ENCODE measurements around the gene ANO4. TPM values are rescaled to one million over a fixed set of nuclear protein-coding genes. Genes with fewer than 3 reads are reported as not detected.

Gene ANO4
- polyA plus RNA-seq, 1 donor (not counting 4 experiments of a cell fraction or from before 2014, with no cell fraction given), result 18.1 TPM

DNA sequence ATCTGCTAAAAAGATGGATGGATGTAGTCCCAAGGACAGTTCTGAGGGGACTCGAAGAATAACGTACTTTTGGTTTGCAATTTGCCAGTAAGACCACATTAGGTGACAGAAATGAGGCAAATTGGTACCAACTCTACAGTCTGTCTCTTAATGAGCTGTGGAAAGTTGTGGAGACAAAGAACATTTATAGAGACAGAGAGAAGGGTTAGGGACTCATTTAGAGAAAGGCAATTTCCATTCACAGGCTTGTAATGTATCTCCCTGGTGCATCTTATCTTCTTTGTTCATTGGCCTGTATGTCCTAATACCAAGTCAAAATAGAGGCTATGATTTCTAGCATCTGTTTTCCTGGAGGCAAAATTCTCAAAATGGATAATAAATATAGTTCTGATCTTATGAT lies 177.5 kb downstream of the ANO4 start:
- Histone ChIP-seq H3K9me3 (ENCODE audit: control insufficient read depth, low read depth, low read length) (no peaks in the 10 kb centered on the region), H2AFZ (ENCODE audit: control insufficient read depth, low read length) (no peak overlapping the region), H3K9me1 (ENCODE audit: control insufficient read depth, extremely low read depth, insufficient read depth, low read length) (no peaks in the 10 kb centered on the region), H3K79me2 (ENCODE audit: control insufficient read depth, insufficient read depth, low read length) (no peaks in the 10 kb centered on the region), H4K20me1 (ENCODE audit: control insufficient read depth, extremely low read depth, insufficient read depth, low read length) (no peaks in the 10 kb centered on the region), H3K4me1 (ENCODE audit: control insufficient read depth, extremely low read depth, insufficient read depth, low read length) (no peaks in the 10 kb centered on the region), H3K36me3 (ENCODE audit: control insufficient read depth in 2 of 2, extremely low read depth in 1 of 2, insufficient read depth in 2 of 2, low read length in 2 of 2) (no peaks in the 10 kb centered on the region), H3K27ac (ENCODE audit: control insufficient read depth, insufficient read depth, low read length) (no peak overlapping the region), H3K27me3 (ENCODE audit: control insufficient read depth, extremely low read depth, insufficient read depth, low read length) (no peaks in the 10 kb centered on the region), H3K4me3 (ENCODE audit: control insufficient read depth in 2 of 3, extremely low read depth in 1 of 3, insufficient read depth in 2 of 3, low read depth in 1 of 3, low read length in 3 of 3) (no peak overlapping the region), H3K9ac (ENCODE audit: control insufficient read depth, extremely low read depth, insufficient read depth, low read length) (no peak overlapping the region), H3K4me2 (ENCODE audit: control insufficient read depth, extremely low read depth, insufficient read depth, low read depth, low read length) (no peak overlapping the region)
- DNase-seq (ENCODE audit: low read depth, low spot score), result no peak
- TF ChIP-seq, protein P1, sequence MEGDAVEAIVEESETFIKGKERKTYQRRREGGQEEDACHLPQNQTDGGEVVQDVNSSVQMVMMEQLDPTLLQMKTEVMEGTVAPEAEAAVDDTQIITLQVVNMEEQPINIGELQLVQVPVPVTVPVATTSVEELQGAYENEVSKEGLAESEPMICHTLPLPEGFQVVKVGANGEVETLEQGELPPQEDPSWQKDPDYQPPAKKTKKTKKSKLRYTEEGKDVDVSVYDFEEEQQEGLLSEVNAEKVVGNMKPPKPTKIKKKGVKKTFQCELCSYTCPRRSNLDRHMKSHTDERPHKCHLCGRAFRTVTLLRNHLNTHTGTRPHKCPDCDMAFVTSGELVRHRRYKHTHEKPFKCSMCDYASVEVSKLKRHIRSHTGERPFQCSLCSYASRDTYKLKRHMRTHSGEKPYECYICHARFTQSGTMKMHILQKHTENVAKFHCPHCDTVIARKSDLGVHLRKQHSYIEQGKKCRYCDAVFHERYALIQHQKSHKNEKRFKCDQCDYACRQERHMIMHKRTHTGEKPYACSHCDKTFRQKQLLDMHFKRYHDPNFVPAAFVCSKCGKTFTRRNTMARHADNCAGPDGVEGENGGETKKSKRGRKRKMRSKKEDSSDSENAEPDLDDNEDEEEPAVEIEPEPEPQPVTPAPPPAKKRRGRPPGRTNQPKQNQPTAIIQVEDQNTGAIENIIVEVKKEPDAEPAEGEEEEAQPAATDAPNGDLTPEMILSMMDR (optimal IDR thresholded peaks at IDR 0.05 in 1 of 3, IDR thresholded peaks at IDR 0.05 in 1 of 3, conservative IDR thresholded peaks at IDR 0.05 in 1 of 3; ENCODE audit: extremely low read depth in 1 of 3, insufficient read depth in 2 of 3, low read length in 3 of 3), result no peak
- TF ChIP-seq EZH2 (IDR thresholded peaks at IDR 0.05; ENCODE audit: low read length), result no peak
- dilution Hi-C loops (cut with MboI; ENCODE audit: extremely low pct_ligation_motif_present, low sequenced_read_pairs), result no loop called here
- FAIRE-seq, result no peak

DNA sequence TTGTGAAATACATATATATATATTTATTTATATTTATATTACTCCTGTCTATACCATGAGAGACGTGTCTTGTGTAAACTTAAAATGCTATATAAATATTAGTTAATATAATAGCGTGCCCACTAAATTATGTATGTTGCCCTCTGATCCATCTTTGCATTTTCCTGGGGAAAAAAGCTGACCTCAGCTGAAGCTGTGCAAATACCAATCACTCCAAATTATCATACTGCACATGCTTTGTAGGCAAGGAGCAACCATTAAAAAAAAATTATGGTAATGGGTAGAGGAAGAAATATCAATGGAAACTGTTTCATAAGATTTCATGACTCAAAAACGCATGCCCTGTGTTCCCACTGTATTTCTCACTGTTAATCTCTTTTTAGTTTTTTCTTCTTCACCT lies 179.8 kb downstream of the ANO4 start:
- Histone ChIP-seq H3K27ac (ENCODE audit: control insufficient read depth, insufficient read depth, low read length) (no peak overlapping the region), H3K9me1 (ENCODE audit: control insufficient read depth, extremely low read depth, insufficient read depth, low read length) (no peaks in the 10 kb centered on the region), H3K4me3 (ENCODE audit: control insufficient read depth in 2 of 3, extremely low read depth in 1 of 3, insufficient read depth in 2 of 3, low read depth in 1 of 3, low read length in 3 of 3) (no peak overlapping the region), H3K9me3 (ENCODE audit: control insufficient read depth, low read depth, low read length) (no peaks in the 10 kb centered on the region), H3K9ac (ENCODE audit: control insufficient read depth, extremely low read depth, insufficient read depth, low read length) (no peak overlapping the region), H4K20me1 (ENCODE audit: control insufficient read depth, extremely low read depth, insufficient read depth, low read length) (no peaks in the 10 kb centered on the region), H3K36me3 (ENCODE audit: control insufficient read depth in 2 of 2, extremely low read depth in 1 of 2, insufficient read depth in 2 of 2, low read length in 2 of 2) (no peaks in the 10 kb centered on the region), H3K79me2 (ENCODE audit: control insufficient read depth, insufficient read depth, low read length) (no peaks in the 10 kb centered on the region), H3K4me2 (ENCODE audit: control insufficient read depth, extremely low read depth, insufficient read depth, low read depth, low read length) (no peak overlapping the region), H3K27me3 (ENCODE audit: control insufficient read depth, extremely low read depth, insufficient read depth, low read length) (no peaks in the 10 kb centered on the region), H3K4me1 (ENCODE audit: control insufficient read depth, extremely low read depth, insufficient read depth, low read length) (no peaks in the 10 kb centered on the region), H2AFZ (ENCODE audit: control insufficient read depth, low read length) (no peak overlapping the region)
- FAIRE-seq, result no peak
- dilution Hi-C loops (cut with MboI; ENCODE audit: extremely low pct_ligation_motif_present, low sequenced_read_pairs), result no loop called here
- TF ChIP-seq EZH2 (IDR thresholded peaks at IDR 0.05; ENCODE audit: low read length), result no peak
- TF ChIP-seq, protein P1 (optimal IDR thresholded peaks at IDR 0.05 in 1 of 3, IDR thresholded peaks at IDR 0.05 in 1 of 3, conservative IDR thresholded peaks at IDR 0.05 in 1 of 3; ENCODE audit: extremely low read depth in 1 of 3, insufficient read depth in 2 of 3, low read length in 3 of 3), result no peak
- no peak for DNase-seq (ENCODE audit: low read depth, low spot score)

All from keratinocyte (primary cell).